IPS-15b (cell line): ENCODE measurements around the gene GALE.
"Not testable (repeated sequence)": the region's sequence is repeated elsewhere in the genome, so short reads cannot be mapped to it uniquely, and the experiment has no call there.

Experiments used
- H3K27me3 ChIP-seq: one replicate; pipeline ENCODE4 v1.6.1; 2013; ENCODE audit warnings: low read length; ENCODE audit not compliant: control insufficient read depth, insufficient read depth
- H3K36me3 ChIP-seq: one replicate; pipeline ENCODE4 v1.6.1; 2013; ENCODE audit warnings: low read length; ENCODE audit not compliant: control insufficient read depth, insufficient read depth
- H3K4me1 ChIP-seq: one replicate; pipeline ENCODE4 v1.6.1; 2013; ENCODE audit warnings: mild to moderate bottlenecking, low read length; ENCODE audit not compliant: control insufficient read depth, insufficient read depth
- H3K4me3 ChIP-seq: one replicate; pipeline ENCODE4 v1.5.1; 2013; ENCODE audit warnings: low read depth, low read length
- H3K9ac ChIP-seq: one replicate; pipeline ENCODE4 v1.6.1; 2013; ENCODE audit warnings: low read depth, mild to moderate bottlenecking, low read length
- H3K9me3 ChIP-seq: one replicate; pipeline ENCODE4 v1.6.1; 2013; ENCODE audit warnings: mild to moderate bottlenecking, low read length; ENCODE audit not compliant: control insufficient read depth, insufficient read depth

GALE gene

DNA sequence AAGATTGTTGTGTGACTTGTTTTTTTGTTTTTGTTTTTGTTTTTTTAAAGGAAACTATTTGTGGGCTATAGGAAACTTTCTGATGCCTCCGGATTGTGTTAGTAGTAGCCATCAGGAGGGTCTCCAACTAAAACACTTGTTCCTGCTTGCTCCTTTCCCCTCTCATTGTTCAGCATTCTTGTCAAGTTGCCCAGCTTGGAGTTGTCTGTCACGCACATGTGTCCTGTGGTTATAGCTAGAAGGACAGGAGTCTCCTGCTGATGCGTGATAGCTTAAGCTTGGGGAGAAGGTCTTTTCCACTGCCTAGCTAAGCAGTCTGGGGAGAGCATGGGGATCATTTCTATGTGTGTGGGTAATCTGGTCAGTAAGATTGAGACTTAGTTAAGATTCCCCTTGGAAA lies 12.9 kb downstream of the GALE start:
- H3K36me3 ChIP-seq: peaks cover 8% of the 10 kb centered on the region

DNA sequence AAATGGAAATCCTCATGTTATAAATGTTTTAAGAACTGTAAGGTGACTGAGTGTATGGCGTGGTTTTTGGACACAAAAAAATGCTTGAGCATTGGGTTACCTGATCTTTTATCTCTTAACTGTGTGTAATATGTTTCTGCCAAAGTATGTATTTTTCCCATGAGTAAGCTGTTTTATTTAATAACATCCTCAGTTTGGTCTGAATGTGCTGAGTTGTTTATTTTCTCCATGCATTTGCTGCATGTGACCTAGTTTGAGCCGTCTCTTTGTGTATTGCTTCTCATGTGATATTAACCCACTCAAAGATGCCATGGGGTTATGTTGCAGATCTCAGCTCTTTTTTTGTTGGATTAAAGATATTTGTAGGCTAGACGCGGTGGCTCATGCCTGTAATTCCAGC lies 15.7 kb downstream of the GALE start:
- H3K36me3 ChIP-seq: peaks cover 8% of the 10 kb centered on the region
- no peak overlapping the region for H3K9ac ChIP-seq
- H3K4me1 ChIP-seq: no peaks in the 10 kb centered on the region
- no peak overlapping the region for H3K4me3 ChIP-seq
- no peaks in the 10 kb centered on the region for H3K9me3 ChIP-seq
- H3K27me3 ChIP-seq: no peaks in the 10 kb centered on the region

More for the DNA sequence above, 12.9 kb downstream of the GALE start:
- Histone ChIP-seq H3K27me3 (no peaks in the 10 kb centered on the region), H3K9ac (no peak overlapping the region), H3K4me3 (no peak overlapping the region), H3K9me3 (no peaks in the 10 kb centered on the region), H3K4me1 (peaks cover 6% of the 10 kb centered on the region)

DNA sequence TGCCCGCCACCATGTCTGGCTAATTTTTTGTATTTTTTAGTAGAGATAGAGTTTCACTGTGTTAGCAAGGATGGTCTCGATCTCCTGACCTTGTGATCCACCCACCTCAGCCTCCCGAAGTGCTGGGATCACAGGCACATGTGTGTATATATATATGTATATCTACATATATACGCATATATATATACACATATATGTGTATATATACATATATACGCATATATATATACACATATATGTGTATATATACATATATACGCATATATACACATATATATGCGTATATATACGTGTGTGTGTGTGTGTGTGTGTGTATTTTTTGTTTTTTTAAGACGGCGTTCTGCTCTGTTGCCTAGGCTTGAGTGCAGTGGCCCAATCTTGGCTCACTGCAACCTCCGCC lies 17.4 kb downstream of the GALE start:
- not testable (repeated sequence) for H3K4me1 ChIP-seq, H3K36me3 ChIP-seq, H3K9me3 ChIP-seq, H3K9ac ChIP-seq, H3K4me3 ChIP-seq, H3K27me3 ChIP-seq

DNA sequence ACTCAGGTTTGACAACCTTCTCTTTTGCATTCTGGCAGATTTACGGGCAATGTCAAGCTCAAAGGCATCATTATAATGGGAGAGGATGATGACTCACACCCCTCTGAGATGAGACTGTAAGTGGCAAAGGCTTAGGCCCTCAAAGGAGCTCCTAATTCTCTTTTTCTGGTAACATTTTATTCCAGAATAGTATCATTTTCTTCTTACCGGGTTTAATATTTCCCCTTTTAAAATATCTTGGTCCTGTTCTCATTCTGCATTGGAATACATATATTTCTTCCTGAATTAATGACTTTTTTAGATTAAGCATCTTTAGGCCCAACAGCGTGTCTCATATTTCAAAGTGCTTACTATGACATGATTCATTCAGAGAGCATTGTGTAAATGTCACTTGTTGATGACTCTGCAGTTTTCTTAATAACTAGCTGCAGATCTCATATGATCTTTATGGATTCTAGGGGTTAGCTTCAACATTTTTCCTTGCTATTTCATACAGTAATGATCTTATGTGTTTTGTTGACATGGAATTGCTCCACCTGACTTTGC lies 20.7 kb downstream of the GALE start:
- Histone ChIP-seq H3K27me3 (no peaks in the 10 kb centered on the region), H3K9me3 (no peaks in the 10 kb centered on the region), H3K9ac (no peak overlapping the region), H3K4me1 (peaks cover 6% of the 10 kb centered on the region), H3K36me3 (peaks cover 2% of the 10 kb centered on the region), H3K4me3 (no peak overlapping the region)

DNA sequence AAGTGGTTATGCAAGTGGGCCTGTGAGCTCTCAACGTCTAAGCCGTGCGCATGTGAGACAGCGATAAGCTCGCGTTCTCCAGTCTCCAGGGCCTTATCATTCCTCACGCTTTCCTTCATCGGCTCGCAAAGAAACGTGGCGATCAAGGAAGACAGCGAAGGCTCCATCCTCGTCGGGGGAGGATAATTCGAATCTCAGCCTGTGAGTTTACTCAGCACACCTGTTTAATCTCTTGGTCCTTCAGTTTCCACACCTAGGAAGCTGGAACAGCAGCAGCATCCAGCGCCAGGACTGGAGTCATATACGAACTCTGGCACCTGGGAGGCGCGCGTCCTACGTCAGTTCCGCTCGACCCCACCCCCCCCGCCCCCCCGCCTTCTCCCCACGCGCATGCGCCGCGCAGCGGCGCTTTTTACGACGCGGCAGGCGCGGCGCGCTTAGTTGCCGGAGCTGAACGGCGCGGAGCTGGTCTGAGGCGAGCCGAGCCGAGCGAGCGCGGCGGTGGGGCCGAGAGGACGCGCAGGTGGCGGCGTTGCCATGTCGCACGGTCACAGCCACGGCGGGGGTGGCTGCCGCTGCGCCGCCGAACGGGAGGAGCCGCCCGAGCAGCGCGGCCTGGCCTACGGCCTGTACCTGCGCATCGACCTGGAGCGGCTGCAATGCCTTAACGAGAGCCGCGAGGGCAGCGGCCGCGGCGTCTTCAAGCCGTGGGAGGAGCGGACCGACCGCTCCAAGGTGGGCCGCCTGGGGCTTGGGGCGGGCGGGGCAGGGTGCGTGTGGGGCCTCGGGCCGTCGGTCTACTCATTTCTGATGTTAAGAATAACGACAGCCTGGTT lies 22.4 kb downstream of the GALE start, which contains the start of gene PITHD1:
PITHD1 (plus strand) TSS at position 440 of the 836 bp plus-strand sequence; CDS start at position 538, 98 bp downstream.
- Histone ChIP-seq H3K9me3 (no peaks in the 10 kb centered on the region), H3K4me1 (peaks cover 6% of the 10 kb centered on the region), H3K9ac (peak within 1 kb of the TSS; percentile 89), H3K4me3 (peak within 1 kb of the TSS; percentile 100), H3K36me3 (peaks cover 2% of the 10 kb centered on the region), H3K27me3 (no peaks in the 10 kb centered on the region)

DNA sequence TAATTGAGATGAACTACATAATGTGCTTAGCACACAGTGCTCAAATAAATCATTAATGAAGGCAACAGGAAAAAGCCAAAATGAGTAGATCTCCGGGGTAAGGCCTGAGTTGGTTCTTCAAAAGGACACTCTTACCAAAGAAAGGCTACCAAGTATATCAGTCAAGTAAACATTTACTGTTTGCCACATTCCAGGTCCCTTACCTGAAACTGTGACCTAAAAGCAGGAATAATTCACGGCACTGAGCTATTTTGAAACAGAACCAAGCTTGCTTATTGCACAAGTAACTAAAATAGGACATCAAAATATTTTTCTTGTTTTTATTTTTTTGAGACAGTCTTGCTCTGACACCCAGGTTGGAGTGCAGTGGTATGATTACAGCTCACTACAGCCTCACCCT lies 24.3 kb downstream of the GALE start:
- no peak overlapping the region for H3K9ac ChIP-seq
- H3K4me1 ChIP-seq: peaks cover 6% of the 10 kb centered on the region
- H3K9me3 ChIP-seq: no peaks in the 10 kb centered on the region
- no peaks in the 10 kb centered on the region for H3K36me3 ChIP-seq
- no peaks in the 10 kb centered on the region for H3K27me3 ChIP-seq
- no peak overlapping the region for H3K4me3 ChIP-seq

DNA sequence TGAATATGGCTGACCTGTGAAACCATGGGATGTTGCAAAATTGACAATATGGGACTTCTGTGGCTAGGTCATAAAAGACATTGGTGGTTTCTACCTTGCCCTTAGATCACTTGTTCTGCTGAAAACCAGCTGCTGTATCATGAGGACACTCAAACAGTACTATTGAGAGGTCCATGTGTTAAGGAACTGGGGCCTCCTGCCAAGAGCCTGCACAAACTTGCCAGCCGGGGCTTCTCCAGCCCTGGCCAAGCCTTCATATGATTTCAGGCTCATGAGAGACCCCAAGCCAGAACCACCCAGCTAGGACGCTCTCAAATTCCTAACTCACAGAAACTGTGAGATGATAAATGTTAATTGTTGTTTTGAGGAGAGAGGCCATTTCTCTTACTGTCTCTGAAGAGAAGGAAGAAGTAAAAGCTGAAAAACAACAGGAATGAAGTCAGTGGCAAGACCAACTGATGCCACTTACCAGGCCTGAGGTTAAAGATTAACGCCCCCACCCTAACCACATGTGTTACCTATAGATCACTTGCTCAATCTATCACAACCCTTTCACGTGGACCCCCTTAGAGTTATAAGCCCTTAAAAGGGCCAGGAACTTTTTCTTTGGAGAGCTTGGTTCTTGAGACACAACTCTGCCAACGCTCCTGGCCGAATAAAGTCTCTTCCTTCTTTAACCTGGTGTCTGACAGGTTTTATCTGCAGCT lies 26.2 kb downstream of the GALE start:
- H3K9ac ChIP-seq: no peak overlapping the region
- H3K27me3 ChIP-seq: no peaks in the 10 kb centered on the region
- H3K9me3 ChIP-seq: no peaks in the 10 kb centered on the region
- no peak overlapping the region for H3K4me3 ChIP-seq
- H3K36me3 ChIP-seq: peaks cover 2% of the 10 kb centered on the region
- H3K4me1 ChIP-seq: peaks cover 4% of the 10 kb centered on the region

DNA sequence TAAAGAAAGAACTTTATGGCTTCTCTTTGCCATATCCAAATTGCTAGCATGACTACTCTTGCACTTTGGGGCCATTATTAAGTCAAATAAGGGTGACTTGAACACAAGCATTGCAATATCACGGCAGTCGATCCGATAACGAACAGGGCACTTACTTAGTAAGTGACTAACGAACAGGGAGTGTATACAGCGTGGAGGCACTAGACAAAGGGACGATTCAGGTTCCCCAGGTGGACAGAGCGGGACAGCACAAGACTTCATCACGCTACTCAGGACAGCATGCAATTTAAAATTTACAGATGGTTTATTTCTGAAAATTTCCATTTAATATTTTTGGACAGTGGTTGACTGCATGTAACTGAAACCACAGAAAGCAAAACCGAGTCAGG lies 27.7 kb downstream of the GALE start:
- Histone ChIP-seq H3K9me3 (no peaks in the 10 kb centered on the region), H3K27me3 (no peaks in the 10 kb centered on the region), H3K9ac (no peak overlapping the region), H3K36me3 (peaks cover 2% of the 10 kb centered on the region), H3K4me3 (no peak overlapping the region), H3K4me1 (no peaks in the 10 kb centered on the region)

DNA sequence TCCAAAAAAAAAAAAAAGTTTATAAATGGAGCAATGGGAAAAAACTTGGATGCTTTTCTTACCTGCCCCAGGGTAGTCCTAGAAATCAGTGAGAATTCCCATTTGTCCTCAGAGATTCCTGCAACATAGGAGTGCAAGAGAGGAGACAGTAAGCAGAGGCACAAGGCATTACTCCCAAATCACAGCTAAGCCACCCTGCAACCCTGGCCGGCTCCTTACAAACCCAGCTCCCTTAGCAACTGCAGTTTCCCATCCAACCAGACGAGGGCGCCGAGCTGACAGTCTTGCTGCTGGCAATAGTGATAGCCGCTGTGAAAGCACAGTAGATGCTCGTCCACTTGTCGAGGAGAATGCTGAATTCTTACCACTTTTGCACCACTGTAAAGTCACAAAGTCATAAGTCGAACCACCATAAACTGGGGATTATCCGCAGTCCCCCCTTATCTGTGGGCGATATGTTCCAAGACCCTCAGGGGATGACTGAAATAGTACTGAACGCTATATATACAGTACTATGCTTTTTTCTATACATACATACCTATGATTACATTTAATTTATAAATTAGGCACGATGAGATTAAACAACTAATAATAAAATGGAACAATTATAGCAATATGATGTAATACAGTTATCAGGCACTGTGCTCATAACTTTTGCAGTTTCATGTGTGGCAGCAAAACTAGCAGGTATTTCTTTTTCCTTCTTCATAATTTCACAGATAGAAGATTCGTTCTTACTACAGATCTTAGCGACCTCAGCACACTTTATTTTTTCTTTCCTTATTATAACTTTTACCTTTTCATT lies 28.3 kb downstream of the GALE start:
- Histone ChIP-seq H3K9ac (no peak overlapping the region), H3K36me3 (peaks cover 2% of the 10 kb centered on the region), H3K27me3 (no peaks in the 10 kb centered on the region), H3K9me3 (no peaks in the 10 kb centered on the region), H3K4me3 (no peak overlapping the region), H3K4me1 (no peaks in the 10 kb centered on the region)

DNA sequence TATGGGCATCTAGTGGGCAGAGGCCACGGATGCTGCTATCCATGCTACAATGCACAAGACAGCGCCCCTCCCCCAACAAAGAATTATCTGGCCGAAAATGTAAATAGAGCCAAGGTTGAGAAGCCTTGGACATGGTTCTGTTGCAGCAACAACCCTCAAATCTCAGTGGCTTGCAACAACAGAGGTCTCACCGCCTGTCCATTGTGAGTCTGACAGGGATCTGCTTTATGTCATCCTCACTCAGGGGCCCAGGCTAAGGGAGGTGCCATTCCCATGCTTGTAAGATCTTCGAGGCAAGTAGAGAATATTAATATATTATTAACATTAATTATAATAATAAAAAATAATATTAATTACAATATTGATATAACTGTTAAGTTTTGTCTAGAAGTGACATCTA lies 31.8 kb downstream of the GALE start:
- Histone ChIP-seq H3K9me3 (no peaks in the 10 kb centered on the region), H3K9ac (no peak overlapping the region), H3K27me3 (no peaks in the 10 kb centered on the region), H3K36me3 (peaks cover 2% of the 10 kb centered on the region), H3K4me1 (no peaks in the 10 kb centered on the region), H3K4me3 (no peak overlapping the region)

DNA sequence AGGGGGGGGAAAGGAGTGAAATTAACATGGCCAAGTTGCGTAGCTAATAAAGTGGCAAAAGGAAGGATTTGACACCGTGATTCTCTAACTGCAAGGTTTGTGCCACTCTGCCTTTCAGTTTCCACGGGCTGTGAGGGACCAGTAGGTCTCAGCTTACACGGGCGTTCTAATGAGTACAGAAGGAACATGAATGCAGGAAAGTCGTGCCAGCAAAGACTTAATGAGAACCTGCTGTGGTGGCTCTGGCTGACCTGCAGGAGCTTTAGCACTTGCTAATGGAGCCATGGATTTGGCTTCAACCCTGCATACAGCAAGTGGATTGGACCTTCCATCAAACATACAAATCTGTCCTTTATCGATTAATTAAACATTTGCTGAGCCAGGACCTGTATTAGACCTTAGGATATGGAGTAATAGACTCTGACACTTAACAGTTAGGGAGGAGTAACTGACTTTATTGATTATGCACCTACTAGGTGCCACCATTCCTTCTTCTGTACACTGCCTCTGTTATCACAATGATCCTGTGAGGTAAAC lies 37.4 kb downstream of the GALE start:
- Histone ChIP-seq H3K9me3 (no peaks in the 10 kb centered on the region), H3K36me3 (peaks cover 26% of the 10 kb centered on the region), H3K27me3 (no peaks in the 10 kb centered on the region), H3K9ac (no peak overlapping the region), H3K4me3 (no peak overlapping the region), H3K4me1 (no peaks in the 10 kb centered on the region)
